Measurements from ENCODE around the gene CCDC106. TPM values are rescaled to one million over a fixed set of nuclear protein-coding genes. Genes with fewer than 3 reads are reported as not detected.

CCDC106 gene
- total RNA-seq, 1 donor from 2014 or later = 17.9 TPM

GRCh38 chr19:55635856-55636440 is 12.1 kb upstream of the CCDC106 start:
- no peak for TF ChIP-seq CTCF (conservative IDR thresholded peaks at IDR 0.05; ENCODE audit: low read depth, low read length)
- DNase-seq (ENCODE audit: low read depth) = no peak
- H3K4me3 ChIP-seq (ENCODE audit: low read depth, low read length) = peak overlapping the region; percentile 88

- no peak for TF ChIP-seq CTCF (conservative IDR thresholded peaks at IDR 0.05; ENCODE audit: low read depth, low read length)
- DNase-seq (ENCODE audit: low read depth) = no peak
- no peak overlapping the region for H3K4me3 ChIP-seq (ENCODE audit: low read depth, low read length)
These were observed 11.3 kb upstream of the CCDC106 start for GRCh38 chr19:55636723-55637122.

- no peak for TF ChIP-seq CTCF (conservative IDR thresholded peaks at IDR 0.05; ENCODE audit: low read depth, low read length)
- no peak for DNase-seq (ENCODE audit: low read depth)
These were observed 10.5 kb upstream of the CCDC106 start for GRCh38 chr19:55637534-55637933.

GRCh38 chr19:55638864-55639359 is 9.1 kb upstream of the CCDC106 start:
- peak; percentile 68 for TF ChIP-seq CTCF (conservative IDR thresholded peaks at IDR 0.05; ENCODE audit: low read depth, low read length)

More at GRCh38 chr19:55637534-55637933, 10.5 kb upstream of the CCDC106 start:
- no peak overlapping the region for H3K4me3 ChIP-seq (ENCODE audit: low read depth, low read length)

GRCh38 chr19:55640043-55640576 is 7.9 kb upstream of the CCDC106 start:
- peak; percentile 50 for TF ChIP-seq CTCF (conservative IDR thresholded peaks at IDR 0.05; ENCODE audit: low read depth, low read length)
- no peak for DNase-seq (ENCODE audit: low read depth)
- H3K4me3 ChIP-seq (ENCODE audit: low read depth, low read length) = peak overlapping the region; percentile 85

More at GRCh38 chr19:55638864-55639359, 9.1 kb upstream of the CCDC106 start:
- DNase-seq (ENCODE audit: low read depth) = no peak
- no peak overlapping the region for H3K4me3 ChIP-seq (ENCODE audit: low read depth, low read length)

- no peak for TF ChIP-seq CTCF (conservative IDR thresholded peaks at IDR 0.05; ENCODE audit: low read depth, low read length)
- H3K4me3 ChIP-seq (ENCODE audit: low read depth, low read length) = peak within 1 kb of the TSS; percentile 85
- no peak for DNase-seq (ENCODE audit: low read depth)
These were observed 7.2 kb upstream of the CCDC106 start, which contains the start of gene ZNF580 for GRCh38 chr19:55640577-55641425. Gene ZNF580, plus strand, starts transcription at chr19:55641002. Its CDS starts 1,507 bp downstream, at chr19:55642509.

Data from epithelial cell of proximal tubule (primary cell).